HG02943 (cell line): ENCODE results near the gene KNSTRN.

Experiments used
- ATAC-seq: cut with Tn5 transposase; IDR thresholded peaks from one replicate; pipeline ENCODE4 v1.9.1; 2021; ENCODE audit warnings: mild to moderate bottlenecking, low read depth, moderate library complexity; ENCODE audit not compliant: unreplicated experiment

KNSTRN gene

DNA sequence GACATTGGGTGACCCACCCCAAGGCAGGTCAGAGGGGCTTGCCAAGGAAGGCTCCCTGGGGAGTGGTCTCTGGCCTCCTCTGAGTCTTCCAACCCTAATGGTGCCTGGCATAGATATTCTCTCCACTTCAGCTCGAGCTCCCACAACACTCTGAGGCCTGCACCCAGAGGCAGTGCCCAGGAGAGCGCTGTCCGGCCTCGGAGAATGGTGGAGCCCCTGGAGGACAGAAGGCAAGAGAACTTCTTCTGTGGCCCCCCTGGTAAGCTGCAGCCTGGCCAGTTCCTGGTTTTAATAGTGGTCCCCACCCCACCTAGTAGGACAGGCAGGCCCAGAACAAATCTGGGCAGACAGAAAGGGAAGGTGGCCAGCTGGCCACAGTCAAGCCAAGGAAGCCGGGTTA, 17.5 kb upstream of the KNSTRN start:
- ATAC-seq: no peak

DNA sequence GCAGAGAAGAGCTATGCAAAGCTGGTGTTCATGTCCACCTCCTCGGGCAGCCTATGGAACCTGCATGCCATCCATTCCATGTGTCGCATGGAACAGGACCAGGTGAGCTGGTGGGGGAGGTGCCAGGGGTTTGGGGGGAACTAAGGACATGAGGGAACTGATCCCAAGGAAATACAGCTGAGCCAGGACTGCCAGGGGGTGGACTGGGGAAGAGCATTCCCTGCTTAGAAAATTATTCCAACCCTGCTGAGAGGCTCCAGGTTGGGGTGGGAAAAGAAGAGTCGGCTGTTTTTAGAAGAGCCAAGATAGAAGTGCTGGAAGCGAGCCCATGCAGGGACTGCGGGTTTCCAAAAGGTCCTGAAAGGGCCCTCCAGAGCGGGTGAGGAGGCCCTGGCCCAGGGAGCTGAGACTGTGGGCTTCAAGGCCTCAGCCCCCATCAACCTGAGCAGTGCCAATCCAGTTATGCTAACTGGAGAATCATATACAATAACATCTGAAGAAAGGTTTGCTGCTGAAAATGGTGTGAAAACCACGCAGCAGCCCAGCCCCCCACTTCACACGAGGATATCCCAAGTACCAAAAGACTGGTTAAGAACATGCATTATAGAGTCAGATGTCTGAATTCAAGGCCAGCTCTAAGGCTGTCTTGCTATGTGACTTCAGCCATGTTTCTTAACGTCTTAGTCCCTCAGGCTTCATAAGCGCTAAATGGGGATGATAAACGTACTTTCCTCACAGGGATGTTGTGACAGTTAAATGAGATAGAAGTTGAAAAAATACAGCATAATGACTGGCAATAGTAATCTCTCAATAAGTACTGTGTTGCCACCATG, 16.7 kb upstream of the KNSTRN start:
- no peak for ATAC-seq

DNA sequence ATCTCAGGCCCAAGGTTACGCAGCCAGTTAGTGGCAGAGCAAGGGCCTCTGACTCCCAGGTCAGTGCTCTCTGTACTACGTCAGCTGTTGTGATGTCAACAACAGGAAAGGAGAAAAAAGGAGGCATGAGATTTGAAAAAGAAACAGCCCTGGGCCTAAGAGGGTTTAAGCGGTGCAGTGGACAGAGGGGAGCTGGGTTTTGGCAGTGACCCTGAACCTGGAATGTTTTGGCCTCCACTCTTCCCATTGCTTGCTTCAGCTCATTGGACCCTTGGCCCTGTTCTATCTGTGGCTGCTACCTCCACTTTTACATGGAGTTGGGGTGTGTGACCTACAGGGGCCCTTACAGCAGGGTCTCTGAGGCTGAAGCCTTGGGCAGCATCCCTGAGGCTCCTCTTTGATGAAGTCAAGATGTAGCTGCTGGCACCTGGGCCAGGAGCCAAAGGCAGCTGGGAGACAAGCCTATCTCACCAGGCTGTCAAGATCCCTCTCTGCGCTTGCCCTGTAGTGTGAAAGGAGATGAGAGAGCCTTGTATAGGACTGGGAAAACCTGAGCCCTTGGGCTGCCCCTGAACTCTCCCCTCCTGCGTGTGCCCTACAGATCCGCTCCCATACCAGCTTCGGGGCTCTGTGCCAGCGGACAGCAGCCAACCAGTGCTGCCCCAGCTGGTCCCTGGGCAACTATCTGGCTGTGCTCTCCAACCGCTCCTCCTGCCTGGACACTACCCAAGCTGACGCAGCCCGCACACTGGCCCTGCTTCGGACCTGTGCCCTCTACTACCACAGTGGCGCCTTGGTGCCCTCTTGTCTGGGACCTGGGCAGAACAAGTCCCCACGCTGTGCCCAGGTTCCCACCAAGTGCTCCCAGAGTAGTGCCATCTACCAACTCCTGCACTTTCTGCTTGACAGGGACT, 15.8 kb upstream of the KNSTRN start:
- no peak for ATAC-seq

DNA sequence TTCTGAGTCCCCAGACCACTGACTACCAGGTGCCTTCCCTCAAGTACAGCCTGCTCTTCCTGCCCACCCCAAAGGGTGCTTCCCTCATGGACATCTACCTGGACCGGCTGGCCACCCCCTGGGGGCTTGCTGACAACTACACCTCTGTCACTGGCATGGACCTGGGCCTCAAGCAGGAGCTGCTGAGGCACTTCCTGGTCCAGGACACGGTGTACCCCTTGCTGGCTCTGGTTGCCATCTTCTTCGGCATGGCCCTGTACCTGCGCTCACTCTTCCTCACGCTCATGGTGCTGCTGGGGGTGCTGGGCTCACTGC, 15.2 kb upstream of the KNSTRN start:
- no peak for ATAC-seq

DNA sequence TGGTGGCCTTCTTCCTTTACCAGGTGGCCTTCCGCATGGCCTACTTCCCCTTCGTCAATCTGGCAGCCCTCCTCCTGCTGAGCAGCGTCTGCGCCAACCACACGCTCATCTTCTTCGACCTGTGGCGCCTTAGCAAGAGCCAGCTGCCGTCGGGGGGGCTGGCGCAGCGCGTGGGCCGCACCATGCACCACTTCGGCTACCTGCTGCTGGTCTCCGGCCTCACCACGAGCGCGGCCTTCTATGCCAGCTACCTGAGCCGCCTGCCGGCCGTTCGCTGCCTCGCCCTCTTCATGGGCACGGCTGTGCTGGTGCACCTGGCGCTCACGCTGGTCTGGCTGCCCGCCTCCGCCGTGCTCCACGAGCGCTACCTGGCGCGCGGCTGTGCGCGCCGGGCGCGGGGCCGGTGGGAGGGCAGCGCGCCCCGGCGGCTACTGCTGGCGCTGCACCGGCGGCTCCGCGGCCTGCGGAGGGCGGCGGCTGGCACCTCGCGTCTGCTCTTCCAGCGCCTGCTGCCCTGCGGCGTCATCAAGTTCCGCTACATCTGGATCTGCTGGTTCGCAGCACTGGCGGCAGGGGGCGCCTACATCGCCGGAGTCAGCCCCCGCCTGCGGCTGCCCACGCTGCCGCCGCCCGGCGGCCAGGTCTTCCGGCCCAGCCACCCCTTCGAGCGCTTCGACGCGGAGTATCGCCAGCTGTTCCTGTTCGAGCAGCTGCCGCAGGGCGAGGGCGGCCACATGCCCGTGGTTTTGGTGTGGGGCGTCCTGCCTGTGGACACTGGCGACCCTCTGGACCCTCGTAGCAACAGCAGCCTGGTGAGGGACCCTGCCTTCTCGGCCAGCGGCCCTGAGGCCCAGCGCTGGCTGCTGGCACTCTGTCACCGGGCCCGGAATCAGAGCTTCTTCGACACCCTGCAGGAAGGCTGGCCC, 14.6 kb upstream of the KNSTRN start:
- ATAC-seq: peak; percentile 80

DNA sequence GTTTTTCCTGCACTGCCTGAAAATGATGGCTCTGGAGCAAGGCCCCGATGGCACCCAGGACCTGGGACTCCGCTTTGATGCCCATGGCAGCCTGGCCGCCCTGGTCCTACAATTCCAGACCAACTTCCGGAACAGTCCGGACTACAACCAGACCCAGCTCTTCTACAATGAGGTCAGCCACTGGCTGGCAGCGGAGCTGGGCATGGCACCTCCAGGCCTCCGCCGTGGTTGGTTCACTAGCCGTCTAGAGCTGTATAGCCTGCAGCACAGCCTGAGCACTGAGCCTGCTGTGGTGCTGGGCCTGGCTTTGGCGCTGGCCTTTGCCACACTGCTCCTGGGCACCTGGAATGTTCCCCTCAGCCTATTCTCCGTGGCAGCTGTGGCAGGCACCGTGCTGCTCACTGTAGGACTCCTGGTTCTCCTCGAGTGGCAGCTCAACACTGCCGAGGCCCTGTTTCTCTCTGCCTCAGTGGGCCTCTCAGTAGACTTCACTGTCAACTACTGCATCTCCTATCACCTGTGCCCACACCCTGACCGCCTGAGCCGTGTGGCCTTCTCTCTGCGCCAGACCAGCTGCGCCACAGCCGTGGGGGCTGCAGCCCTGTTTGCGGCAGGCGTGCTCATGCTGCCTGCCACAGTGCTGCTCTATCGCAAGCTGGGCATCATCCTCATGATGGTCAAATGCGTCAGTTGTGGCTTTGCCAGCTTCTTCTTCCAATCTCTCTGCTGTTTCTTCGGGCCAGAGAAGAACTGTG, 13.6 kb upstream of the KNSTRN start:
- ATAC-seq: no peak

DNA sequence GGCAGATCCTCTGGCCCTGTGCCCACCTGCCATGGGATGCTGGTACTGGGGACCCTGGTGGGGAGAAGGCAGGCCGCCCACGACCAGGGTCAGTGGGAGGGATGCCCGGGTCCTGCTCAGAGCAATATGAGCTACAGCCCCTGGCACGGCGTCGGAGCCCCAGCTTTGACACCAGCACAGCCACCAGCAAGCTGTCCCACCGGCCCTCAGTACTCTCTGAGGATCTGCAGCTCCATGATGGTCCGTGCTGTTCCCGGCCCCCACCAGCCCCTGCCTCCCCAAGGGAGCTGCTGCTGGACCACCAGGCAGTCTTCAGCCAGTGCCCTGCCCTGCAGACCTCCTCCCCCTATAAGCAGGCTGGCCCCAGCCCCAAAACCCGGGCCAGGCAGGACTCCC, 13.0 kb upstream of the KNSTRN start:
- no peak for ATAC-seq

DNA sequence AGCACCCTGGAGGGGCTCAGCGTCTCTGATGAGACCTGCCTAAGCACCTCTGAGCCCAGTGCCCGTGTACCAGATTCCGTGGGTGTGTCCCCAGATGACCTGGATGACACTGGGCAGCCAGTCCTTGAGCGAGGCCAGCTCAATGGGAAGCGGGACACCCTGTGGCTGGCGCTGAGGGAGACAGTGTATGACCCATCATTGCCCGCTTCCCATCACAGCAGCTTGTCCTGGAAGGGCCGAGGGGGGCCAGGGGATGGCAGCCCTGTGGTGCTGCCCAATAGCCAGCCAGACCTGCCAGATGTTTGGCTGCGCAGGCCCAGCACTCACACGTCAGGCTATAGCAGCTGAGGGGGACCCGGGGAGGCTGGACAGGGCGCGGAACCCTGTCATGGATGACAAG, 12.6 kb upstream of the KNSTRN start:
- no peak for ATAC-seq

DNA sequence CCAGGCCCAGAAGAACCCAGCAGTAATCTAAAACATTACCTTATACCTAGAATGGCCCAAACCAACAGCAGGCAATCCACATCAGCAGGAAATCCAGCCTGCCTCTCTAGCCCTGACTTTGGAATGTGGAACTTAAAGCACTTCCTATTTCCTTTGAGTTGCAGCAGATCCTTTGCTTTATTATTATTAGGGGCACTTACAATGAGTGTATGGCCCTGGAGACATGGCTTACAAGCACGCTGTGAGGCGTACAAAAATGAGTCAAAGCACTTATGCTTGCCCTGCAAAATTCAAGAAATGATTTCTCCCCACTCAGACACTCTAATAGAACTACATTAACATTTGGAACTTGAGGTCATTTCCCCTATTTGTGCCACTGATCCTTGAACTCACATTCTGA, 9.5 kb upstream of the KNSTRN start:
- no peak for ATAC-seq

DNA sequence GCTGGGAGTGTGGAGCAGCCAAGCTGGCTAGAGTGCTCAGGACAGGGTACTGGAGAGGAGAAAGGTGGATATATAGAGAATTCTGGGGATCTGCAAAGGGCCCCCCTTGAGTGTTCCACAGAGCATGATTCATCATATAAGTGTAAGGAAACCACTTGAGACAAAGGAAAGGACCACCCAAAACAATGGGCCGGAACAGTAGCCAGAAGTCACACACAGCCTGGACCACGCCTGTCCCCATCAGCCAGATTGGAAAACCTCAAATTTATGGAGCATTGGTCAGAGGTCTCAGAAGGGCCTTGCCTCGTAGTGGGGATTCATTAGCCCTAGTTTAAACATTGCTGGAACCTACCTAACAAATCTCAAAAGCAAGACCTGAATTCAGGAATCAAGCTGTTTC, 4.9 kb upstream of the KNSTRN start:
- ATAC-seq: no peak

DNA sequence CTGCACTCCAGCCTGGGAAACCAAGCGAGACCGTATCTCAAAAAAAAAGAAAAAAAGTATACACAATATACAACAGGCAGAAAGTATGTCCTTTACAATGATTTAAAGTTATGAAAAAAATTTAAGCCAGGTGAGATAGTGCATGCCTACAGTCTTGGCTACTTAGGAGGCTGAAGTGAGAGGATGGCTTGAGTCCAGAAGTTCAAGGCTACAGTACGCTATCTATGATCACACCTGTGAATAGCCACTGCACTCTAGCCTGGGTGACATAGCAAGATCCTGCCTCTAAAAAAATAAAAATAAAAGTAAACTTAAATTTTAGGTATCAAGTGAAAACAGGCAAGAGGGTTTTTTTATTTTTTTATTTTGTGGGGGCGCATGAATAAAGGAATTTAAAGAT, 3.1 kb upstream of the KNSTRN start:
- ATAC-seq: no peak

DNA sequence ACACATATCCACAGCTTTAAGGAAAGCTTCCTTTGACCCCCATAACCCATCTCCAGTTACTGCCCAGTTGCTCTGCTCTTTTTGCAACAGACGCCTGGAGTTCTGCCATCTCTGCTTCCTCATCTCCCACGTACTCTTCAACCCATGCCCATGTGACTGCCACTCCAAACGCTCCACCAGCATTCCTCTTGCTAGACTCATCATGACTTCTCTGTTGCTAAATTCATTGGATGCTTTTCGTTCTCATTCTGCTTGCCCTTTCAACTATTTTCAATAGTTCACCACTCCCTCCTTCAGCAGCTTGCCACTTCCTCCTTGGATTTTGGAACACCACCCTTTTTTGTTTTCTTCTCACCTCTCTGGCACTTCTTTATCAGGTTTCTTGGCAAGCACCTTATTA, 2.7 kb upstream of the KNSTRN start:
- no peak for ATAC-seq

DNA sequence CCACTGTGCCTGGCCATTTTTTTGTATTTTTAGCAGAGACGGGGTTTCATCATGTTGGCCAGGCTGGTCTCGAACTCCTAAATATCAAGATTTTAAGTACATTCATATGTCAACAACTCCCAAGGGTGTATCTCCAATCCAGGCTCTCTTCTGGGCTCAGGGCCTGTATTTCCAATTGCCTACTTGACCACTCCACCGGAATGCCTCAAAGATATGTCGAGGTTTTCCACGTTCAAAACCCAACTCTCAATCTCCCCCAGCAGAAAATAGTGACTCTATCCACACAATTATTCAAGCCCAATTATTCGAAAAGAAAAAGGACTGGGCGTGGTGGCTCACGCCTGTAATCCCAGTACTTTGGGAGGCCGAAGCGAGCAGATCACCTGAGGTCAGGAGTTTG, 1.9 kb upstream of the KNSTRN start:
- no peak for ATAC-seq

DNA sequence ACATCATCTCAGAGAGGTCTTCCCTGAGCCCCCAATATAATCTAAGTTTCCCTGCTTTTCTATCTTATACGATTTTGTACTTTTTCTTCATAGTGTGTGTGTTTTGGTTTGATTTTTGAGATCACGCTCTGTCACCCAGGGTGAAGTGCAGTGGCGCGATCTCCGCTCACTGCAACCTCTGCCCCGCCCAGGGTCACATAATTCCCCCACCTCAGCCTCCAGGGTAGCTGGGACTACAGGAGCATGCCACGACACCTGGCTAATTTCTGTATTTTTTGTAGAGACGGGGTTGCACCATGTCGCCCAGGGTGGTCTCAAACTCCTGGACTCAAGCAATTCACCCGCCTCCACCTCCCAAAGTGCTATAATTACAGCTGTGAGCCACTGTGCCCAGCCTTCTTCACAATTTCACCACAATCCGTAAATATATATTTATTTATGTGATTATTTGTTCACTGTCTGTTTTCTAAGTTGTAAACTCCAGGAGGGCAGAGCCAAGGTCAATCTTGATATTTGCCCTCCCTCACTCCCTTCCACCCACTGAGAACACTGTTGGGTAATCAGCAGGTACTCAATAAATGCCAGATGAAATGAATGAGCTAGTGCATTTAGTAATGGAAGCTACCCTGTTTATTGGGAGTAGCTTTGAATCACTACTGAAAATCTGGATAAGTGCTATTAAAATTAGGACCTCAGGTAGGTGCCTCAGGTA, 547 bp upstream of the KNSTRN start:
- no peak for ATAC-seq

DNA sequence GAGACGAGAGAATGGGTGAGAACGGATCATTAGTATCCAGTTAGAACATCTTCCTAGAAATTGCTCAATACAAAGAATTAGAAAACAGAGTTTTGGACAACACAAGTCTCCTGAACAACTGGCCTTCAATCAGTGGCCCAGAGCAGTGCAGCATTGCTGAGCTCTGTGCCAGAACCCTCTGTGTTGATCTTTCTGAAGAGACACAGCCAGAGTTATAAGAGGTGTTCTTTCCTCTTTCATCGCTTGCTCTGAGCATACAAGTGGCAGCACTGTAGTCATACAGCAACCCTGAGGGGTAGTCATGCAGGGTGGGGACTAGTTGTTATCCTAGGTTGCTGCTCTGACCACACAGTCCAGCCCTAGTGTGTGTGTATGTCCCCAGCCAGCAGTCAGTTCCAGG, 4.0 kb downstream of the KNSTRN start:
- ATAC-seq: no peak

DNA sequence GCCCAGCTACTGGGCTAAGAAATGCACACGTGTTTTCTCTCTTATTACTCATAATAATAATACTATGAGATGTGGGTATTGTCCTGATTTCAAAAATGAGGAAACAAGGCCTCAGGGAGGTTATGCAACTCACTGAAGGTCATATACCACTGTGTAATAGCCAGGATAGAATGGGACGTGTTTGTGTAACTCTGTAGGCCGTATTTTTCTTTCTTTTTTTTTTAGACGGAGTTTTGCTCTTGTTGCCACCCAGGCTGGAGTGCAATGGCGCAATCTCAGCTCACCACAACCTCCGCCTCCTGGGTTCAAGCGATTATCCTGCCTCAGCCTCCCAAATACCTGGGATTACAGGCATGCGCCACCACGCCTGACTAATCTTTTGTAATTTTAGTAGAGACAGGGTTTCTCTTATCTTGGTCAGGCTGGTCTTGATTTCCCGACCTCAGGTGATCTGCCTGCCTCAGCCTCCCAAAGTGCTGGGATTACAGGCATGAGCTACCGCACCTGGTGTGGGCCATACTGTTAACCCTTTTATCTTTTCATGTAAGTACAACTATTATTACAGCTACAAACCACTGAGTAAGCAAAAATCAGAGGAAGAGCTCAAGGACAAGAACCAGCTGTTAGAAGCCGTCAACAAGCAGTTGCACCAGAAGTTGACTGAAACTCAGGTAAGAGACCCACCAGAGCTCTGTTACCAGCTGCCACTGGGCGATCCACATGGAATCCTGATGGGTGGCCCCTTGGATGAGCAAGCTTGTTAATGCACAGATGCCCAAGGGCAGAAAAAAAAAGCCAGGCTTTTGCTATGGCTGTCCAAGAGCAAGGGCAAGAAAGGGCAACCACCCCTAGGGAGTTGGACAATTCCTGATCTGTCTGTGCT, 6.7 kb downstream of the KNSTRN start:
- no peak for ATAC-seq

DNA sequence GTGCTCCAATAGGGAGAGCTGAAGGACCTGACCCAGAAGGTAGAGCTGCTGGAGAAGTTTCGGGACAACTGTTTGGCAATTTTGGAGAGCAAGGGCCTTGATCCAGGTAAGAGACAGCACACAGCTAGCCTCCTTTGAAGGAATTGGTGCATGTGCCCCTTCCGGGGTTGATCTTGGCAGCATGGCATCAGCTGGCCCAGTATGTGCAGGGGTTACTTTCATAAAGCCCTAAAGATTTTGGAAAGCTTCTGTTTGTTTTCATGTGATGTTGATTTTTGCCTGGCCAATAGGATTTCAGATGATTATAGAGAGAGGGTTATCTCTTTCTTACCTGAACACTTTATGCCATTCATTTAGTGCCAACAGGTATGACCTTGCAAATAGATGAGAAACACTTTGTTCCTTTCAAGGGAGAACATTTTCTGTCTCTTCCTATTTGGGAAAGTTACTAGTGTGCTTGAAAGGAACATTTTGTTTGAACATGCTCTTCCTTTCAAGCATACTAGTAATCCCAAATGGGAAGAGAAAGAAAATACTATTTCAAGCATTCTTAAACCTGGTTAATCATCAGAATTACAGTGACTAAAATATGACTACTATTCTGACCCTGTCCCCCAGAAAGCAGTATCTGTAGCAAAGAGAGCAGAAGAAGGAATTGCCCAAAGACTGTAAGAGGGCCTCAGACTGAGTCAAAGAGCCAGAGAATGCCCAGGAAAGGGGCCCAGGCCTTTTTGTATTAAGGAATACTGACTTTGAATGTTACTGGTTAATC, 7.5 kb downstream of the KNSTRN start:
- ATAC-seq: no peak
